HK-2 (cell line): Measurements from ENCODE around the gene RASSF1.

Experiments
- DNase-seq: peaks from one replicate; pipeline ENCODE4 v3.0.0-alpha.2; 2018; ENCODE audit not compliant: unreplicated experiment

RASSF1 gene

GRCh38 chr3:50300681-50301254, 39.9 kb downstream of the RASSF1 start:
- DNase-seq = no peak

- DNase-seq = no peak
Observed at GRCh38 chr3:50299929-50300680, 40.5 kb downstream of the RASSF1 start.

GRCh38 chr3:50299638-50299928, 41.1 kb downstream of the RASSF1 start:
- no peak for DNase-seq

- DNase-seq = peak; percentile 98
Observed at GRCh38 chr3:50298836-50299637, 41.6 kb downstream of the RASSF1 start, which contains the start of the genes HYAL3 and NAA80. Gene HYAL3 (minus strand): TSS chr3:50299405. CDS start chr3:50295602, 3,803 bp downstream. Gene NAA80 (minus strand): TSS chr3:50299405. CDS start chr3:50297463, 1,942 bp downstream.

- DNase-seq = no peak
Observed at GRCh38 chr3:50297896-50298725, 42.5 kb downstream of the RASSF1 start.

GRCh38 chr3:50297384-50297775, 43.3 kb downstream of the RASSF1 start:
- no peak for DNase-seq

GRCh38 chr3:50296721-50297383, 43.8 kb downstream of the RASSF1 start:
- no peak for DNase-seq

- no peak for DNase-seq
Observed at GRCh38 chr3:50295553-50296431, 44.8 kb downstream of the RASSF1 start.

GRCh38 chr3:50294492-50295403, 45.9 kb downstream of the RASSF1 start:
- DNase-seq = no peak

GRCh38 chr3:50294089-50294488, 46.5 kb downstream of the RASSF1 start:
- DNase-seq = no peak

GRCh38 chr3:50293079-50293801, 47.4 kb downstream of the RASSF1 start:
- DNase-seq = no peak

- DNase-seq = peak; percentile 93
Observed at GRCh38 chr3:50292159-50293078, 48.2 kb downstream of the RASSF1 start, which contains the start of gene IFRD2. Gene IFRD2 (minus strand): TSS chr3:50292429. CDS start chr3:50292274, 155 bp downstream.

GRCh38 chr3:50290161-50290641, 50.4 kb downstream of the RASSF1 start:
- DNase-seq = no peak

- no peak for DNase-seq
Observed at GRCh38 chr3:50289130-50289529, 51.5 kb downstream of the RASSF1 start.

- DNase-seq = no peak
Observed at GRCh38 chr3:50288387-50289007, 52.1 kb downstream of the RASSF1 start.

GRCh38 chr3:50287262-50287661, 53.4 kb downstream of the RASSF1 start:
- no peak for DNase-seq
